ENCODE data around the gene G0S2.

The G0S2 gene

GRCh38 chr1:209721323-209721722 is 46.1 kb downstream of the G0S2 start:
- DNase-seq: no peak

GRCh38 chr1:209723265-209723664 is 48.1 kb downstream of the G0S2 start:
- DNase-seq: no peak

- DNase-seq: peak; percentile 71
Measured at GRCh38 chr1:209723756-209724693, 48.8 kb downstream of the G0S2 start.
